T-helper 2 cell treated with Interferon-gamma antibody and Interleukin-4, amounts not matched to agents 5 μg/mL and 100 μg/mL, for 36 hours (primary cell): ENCODE data around the gene FGF1.

Source experiments
- DNase-seq: peaks from one replicate; pipeline ENCODE4 v3.0.0; 2021; ENCODE audit warnings: low spot score
- H3K27ac Mint-ChIP-seq: one replicate; pipeline ENCODE4 v1.8.0; 2021; ENCODE audit warnings: mild to moderate bottlenecking, mixed read lengths
- H3K27me3 Mint-ChIP-seq: one replicate; pipeline ENCODE4 v1.8.0; 2021; ENCODE audit warnings: low read depth, mixed read lengths
- H3K36me3 Mint-ChIP-seq: one replicate; pipeline ENCODE4 v1.8.0; 2021; ENCODE audit warnings: low read depth, mixed read lengths
- H3K4me1 Mint-ChIP-seq: one replicate; pipeline ENCODE4 v1.8.0; 2021; ENCODE audit warnings: low read depth, mixed read lengths
- H3K4me3 Mint-ChIP-seq: one replicate; pipeline ENCODE4 v1.8.0; 2022; ENCODE audit warnings: mild to moderate bottlenecking, moderate library complexity, mixed read lengths
- H3K9me3 Mint-ChIP-seq: one replicate; pipeline ENCODE4 v1.8.0; 2021; ENCODE audit warnings: mixed read lengths

FGF1 gene

GRCh38 chr5:142613271-142613671 is 72.6 kb downstream of the FGF1 start:
- peaks cover 20% of the 10 kb centered on the region for H3K27me3 Mint-ChIP-seq
- H3K27ac Mint-ChIP-seq, result no peak overlapping the region
- H3K36me3 Mint-ChIP-seq, result no peaks in the 10 kb centered on the region
- no peak overlapping the region for H3K4me3 Mint-ChIP-seq
- no peak for DNase-seq
- peaks cover 9% of the 10 kb centered on the region for H3K4me1 Mint-ChIP-seq
- no peaks in the 10 kb centered on the region for H3K9me3 Mint-ChIP-seq

GRCh38 chr5:142612494-142613270 is 73.2 kb downstream of the FGF1 start:
- Mint-ChIP-seq H3K4me3 (no peak overlapping the region), H3K4me1 (peaks cover 3% of the 10 kb centered on the region), H3K27me3 (peaks cover 26% of the 10 kb centered on the region), H3K36me3 (no peaks in the 10 kb centered on the region), H3K27ac (no peak overlapping the region), H3K9me3 (no peaks in the 10 kb centered on the region)
- DNase-seq, result no peak

- peak; percentile 45 for DNase-seq
- H3K4me1 Mint-ChIP-seq, result no peaks in the 10 kb centered on the region
- no peaks in the 10 kb centered on the region for H3K9me3 Mint-ChIP-seq
- H3K27me3 Mint-ChIP-seq, result peaks cover 26% of the 10 kb centered on the region
- H3K27ac Mint-ChIP-seq, result no peak overlapping the region
- no peak overlapping the region for H3K4me3 Mint-ChIP-seq
- H3K36me3 Mint-ChIP-seq, result no peaks in the 10 kb centered on the region
These were observed 74.7 kb downstream of the FGF1 start for GRCh38 chr5:142611154-142611553.

- no peak for DNase-seq
- Mint-ChIP-seq H3K36me3 (no peaks in the 10 kb centered on the region), H3K9me3 (no peaks in the 10 kb centered on the region), H3K27me3 (peaks cover 27% of the 10 kb centered on the region), H3K4me3 (no peak overlapping the region), H3K4me1 (no peaks in the 10 kb centered on the region), H3K27ac (no peak overlapping the region)
These were observed 75.5 kb downstream of the FGF1 start for GRCh38 chr5:142610176-142611001.

GRCh38 chr5:142609142-142609541 is 76.7 kb downstream of the FGF1 start:
- H3K4me1 Mint-ChIP-seq, result no peaks in the 10 kb centered on the region
- H3K27ac Mint-ChIP-seq, result no peak overlapping the region
- DNase-seq, result no peak
- no peaks in the 10 kb centered on the region for H3K9me3 Mint-ChIP-seq
- H3K36me3 Mint-ChIP-seq, result no peaks in the 10 kb centered on the region
- H3K27me3 Mint-ChIP-seq, result peaks cover 30% of the 10 kb centered on the region
- H3K4me3 Mint-ChIP-seq, result no peak overlapping the region

- Mint-ChIP-seq H3K36me3 (no peaks in the 10 kb centered on the region), H3K4me1 (no peaks in the 10 kb centered on the region), H3K27me3 (peaks cover 30% of the 10 kb centered on the region), H3K4me3 (no peak overlapping the region), H3K27ac (no peak overlapping the region), H3K9me3 (no peaks in the 10 kb centered on the region)
- DNase-seq, result no peak
These were observed 77.8 kb downstream of the FGF1 start for GRCh38 chr5:142608081-142608480.

- no peak overlapping the region for H3K4me3 Mint-ChIP-seq
- no peaks in the 10 kb centered on the region for H3K36me3 Mint-ChIP-seq
- H3K4me1 Mint-ChIP-seq, result no peaks in the 10 kb centered on the region
- no peaks in the 10 kb centered on the region for H3K9me3 Mint-ChIP-seq
- no peak for DNase-seq
- no peak overlapping the region for H3K27ac Mint-ChIP-seq
- peaks cover 26% of the 10 kb centered on the region for H3K27me3 Mint-ChIP-seq
These were observed 80.3 kb downstream of the FGF1 start for GRCh38 chr5:142605611-142606010.

- Mint-ChIP-seq H3K4me1 (peaks cover 3% of the 10 kb centered on the region), H3K4me3 (no peak overlapping the region), H3K36me3 (no peaks in the 10 kb centered on the region), H3K27me3 (peaks cover 27% of the 10 kb centered on the region), H3K9me3 (no peaks in the 10 kb centered on the region), H3K27ac (no peak overlapping the region)
- no peak for DNase-seq
These were observed 83.1 kb downstream of the FGF1 start for GRCh38 chr5:142602720-142603245.

- Mint-ChIP-seq H3K4me3 (no peak overlapping the region), H3K27me3 (peaks cover 28% of the 10 kb centered on the region), H3K27ac (no peak overlapping the region), H3K36me3 (no peaks in the 10 kb centered on the region), H3K4me1 (peaks cover 3% of the 10 kb centered on the region), H3K9me3 (no peaks in the 10 kb centered on the region)
- DNase-seq, result no peak
These were observed 84.5 kb downstream of the FGF1 start for GRCh38 chr5:142601432-142601831.

- Mint-ChIP-seq H3K27me3 (peaks cover 28% of the 10 kb centered on the region), H3K9me3 (no peaks in the 10 kb centered on the region)
These were observed 85.1 kb downstream of the FGF1 start for GRCh38 chr5:142600611-142601358.

GRCh38 chr5:142600092-142600491 is 85.8 kb downstream of the FGF1 start:
- no peak overlapping the region for H3K4me3 Mint-ChIP-seq

More at GRCh38 chr5:142600611-142601358, 85.1 kb downstream of the FGF1 start:
- Mint-ChIP-seq H3K36me3 (no peaks in the 10 kb centered on the region), H3K4me3 (no peak overlapping the region), H3K4me1 (peaks cover 3% of the 10 kb centered on the region), H3K27ac (no peak overlapping the region)
- DNase-seq, result no peak

GRCh38 chr5:142598338-142598700 is 87.6 kb downstream of the FGF1 start:
- no peaks in the 10 kb centered on the region for H3K9me3 Mint-ChIP-seq
- H3K36me3 Mint-ChIP-seq, result no peaks in the 10 kb centered on the region
- no peak overlapping the region for H3K27ac Mint-ChIP-seq
- H3K27me3 Mint-ChIP-seq, result peaks cover 40% of the 10 kb centered on the region
- no peak overlapping the region for H3K4me3 Mint-ChIP-seq
- DNase-seq, result no peak
- peaks cover 3% of the 10 kb centered on the region for H3K4me1 Mint-ChIP-seq

More at GRCh38 chr5:142600092-142600491, 85.8 kb downstream of the FGF1 start:
- DNase-seq, result no peak
- Mint-ChIP-seq H3K36me3 (no peaks in the 10 kb centered on the region), H3K4me1 (peaks cover 3% of the 10 kb centered on the region), H3K27ac (no peak overlapping the region), H3K9me3 (no peaks in the 10 kb centered on the region), H3K27me3 (peaks cover 31% of the 10 kb centered on the region)

GRCh38 chr5:142597546-142598337 is 88.1 kb downstream of the FGF1 start:
- Mint-ChIP-seq H3K27ac (no peak overlapping the region), H3K4me3 (no peak overlapping the region), H3K36me3 (no peaks in the 10 kb centered on the region), H3K27me3 (peaks cover 44% of the 10 kb centered on the region), H3K4me1 (peaks cover 3% of the 10 kb centered on the region), H3K9me3 (no peaks in the 10 kb centered on the region)
- DNase-seq, result no peak
